Lower leg skin (tissue), 4 donors: ENCODE results near the gene ARMC12. TPM values are rescaled to one million over a fixed set of nuclear protein-coding genes. Genes with fewer than 3 reads are reported as not detected.

Source experiments
- DNase-seq, 2 donors: peaks; one replicate each; pipeline ENCODE4 v3.0.0-alpha.2; 2019; ENCODE audit warnings: low spot score in 2 of 2
- H3K4me3 ChIP-seq: fragments of 200-600 bp; sonication (generic); 2 replicates; pipeline ENCODE4 v1.5.1; 2017; ENCODE audit warnings: mild to moderate bottlenecking, low read depth; ENCODE audit not compliant: poor library complexity, severe bottlenecking
- CTCF ChIP-seq, 3 donors: fragments of 450-650 bp; IDR thresholded peaks; one replicate each; pipeline ENCODE4 v1.5.1; 2016; ENCODE audit warnings: antibody characterized with exemption in 3 of 3, mild to moderate bottlenecking in 3 of 3, moderate library complexity in 2 of 3
- POLR2A ChIP-seq, 2 donors: fragments of 450-650 bp; IDR thresholded peaks; one replicate each; pipeline ENCODE4 v1.6.1; 2016 to 2017; ENCODE audit warnings: antibody characterized with exemption in 2 of 2, mild to moderate bottlenecking in 1 of 2, moderate library complexity in 1 of 2
- WGBS, 2 donors: methylation state at CpG; one replicate each; pipeline ENCODE4 v1.1.5; 2018; 5-methylcytosine and 5-hydroxymethylcytosine counted together
- intact Hi-C: fragments of 100-400 bp; cut with DNase I; formaldehyde crosslinking; loops from one replicate; pipeline ENCODE4 v1.15.0; 2023; ENCODE audit warnings: low total_unique reads
- total RNA-seq, 4 donors: library from RNA; depleted of rRNA; stranded (reverse); fragments of >200 nt; gene quantifications; one replicate each; pipeline ENCODE4 v1.1.0, GENCODE V29; 2016

Gene ARMC12
- total RNA-seq, 4 donors from 2014 or later, result 0.52 TPM; not detected in 3

GRCh38 chr6:35745509-35745908 is 8.7 kb downstream of the ARMC12 start:
- WGBS, 2 donors, result 86 to 90% methylated on average over 7 of the region's 7 CpGs
- DNase-seq, result no peak
- no peak for TF ChIP-seq CTCF (IDR thresholded peaks at IDR 0.05)
- TF ChIP-seq POLR2A (IDR thresholded peaks at IDR 0.05), result no peak

GRCh38 chr6:35746516-35746915 is 9.7 kb downstream of the ARMC12 start:
- intact Hi-C loops, result no loop called here
- no peak overlapping the region for H3K4me3 ChIP-seq
- WGBS, 2 donors, result 86 to 88% methylated on average over 3 of the region's 3 CpGs
- DNase-seq, result no peak
- TF ChIP-seq POLR2A (IDR thresholded peaks at IDR 0.05), result no peak
- TF ChIP-seq CTCF (IDR thresholded peaks at IDR 0.05), result no peak

More at GRCh38 chr6:35745509-35745908, 8.7 kb downstream of the ARMC12 start:
- intact Hi-C loops, result no loop called here
- no peak overlapping the region for H3K4me3 ChIP-seq

GRCh38 chr6:35747877-35748276 is 11.0 kb downstream of the ARMC12 start:
- WGBS, 2 donors, result 97% methylated on average over 1 of the region's 1 CpG
- no peak for TF ChIP-seq CTCF (IDR thresholded peaks at IDR 0.05)
- TF ChIP-seq POLR2A (IDR thresholded peaks at IDR 0.05), result no peak
- intact Hi-C loops, result no loop called here
- no peak overlapping the region for H3K4me3 ChIP-seq
- no peak for DNase-seq

- H3K4me3 ChIP-seq, result no peak overlapping the region
- 88 to 94% methylated on average over 7 of the region's 7 CpGs for WGBS, 2 donors
- intact Hi-C loops, result no loop called here
- no peak for TF ChIP-seq CTCF (IDR thresholded peaks at IDR 0.05)
- TF ChIP-seq POLR2A (IDR thresholded peaks at IDR 0.05), result no peak
- no peak for DNase-seq
These were observed 13.7 kb downstream of the ARMC12 start for GRCh38 chr6:35750557-35750956.

GRCh38 chr6:35751594-35751993 is 14.8 kb downstream of the ARMC12 start:
- 69 to 77% methylated on average over 4 of the region's 4 CpGs for WGBS, 2 donors

More at GRCh38 chr6:35751594-35751993, 14.8 kb downstream of the ARMC12 start:
- TF ChIP-seq POLR2A (IDR thresholded peaks at IDR 0.05) (no peak), CTCF (IDR thresholded peaks at IDR 0.05) (no peak)
- no peak overlapping the region for H3K4me3 ChIP-seq
- intact Hi-C loops, result no loop called here
- DNase-seq, result no peak
